Smooth muscle cell (in vitro differentiated cells): ENCODE measurements around the gene TP53I11. TPM values are rescaled to one million over a fixed set of nuclear protein-coding genes. Genes with fewer than 3 reads are reported as not detected.

Experiments used
- DNase-seq: peaks from one replicate; lab custom pipeline; 2025; ENCODE audit not compliant: unreplicated experiment; lab: John Stamatoyannopoulos, UW
- H2AFZ ChIP-seq: fragments of 200-600 bp; sonication (generic); 2 replicates; pipeline ENCODE4 v1.6.0; 2016; ENCODE audit warnings: antibody characterized with exemption, low read depth, mild to moderate bottlenecking
- H3F3A ChIP-seq: fragments of 200-600 bp; sonication (generic); 2 replicates; pipeline ENCODE4 v1.6.0; 2017; ENCODE audit warnings: antibody characterized with exemption, low read depth
- H3K27ac ChIP-seq: fragments of 200-600 bp; sonication (generic); 2 replicates; pipeline ENCODE4 v1.5.1; 2016; ENCODE audit warnings: low read depth, mild to moderate bottlenecking
- H3K27me3 ChIP-seq: fragments of 200-600 bp; sonication (generic); 2 replicates; pipeline ENCODE4 v1.6.1; 2016; ENCODE audit warnings: low read depth, mild to moderate bottlenecking
- H3K36me3 ChIP-seq: fragments of 200-600 bp; sonication (generic); 2 replicates; pipeline ENCODE4 v1.5.1; 2016; ENCODE audit warnings: low read depth
- H3K4me1 ChIP-seq: fragments of 200-600 bp; sonication (generic); 2 replicates; pipeline ENCODE4 v1.5.1; 2016; ENCODE audit warnings: low read depth
- H3K4me2 ChIP-seq: fragments of 200-600 bp; sonication (generic); 2 replicates; pipeline ENCODE4 v1.6.0; 2016; ENCODE audit warnings: mild to moderate bottlenecking
- H3K4me3 ChIP-seq: fragments of 200-600 bp; sonication (generic); 2 replicates; pipeline ENCODE4 v1.5.1; 2016; ENCODE audit warnings: mild to moderate bottlenecking
- H3K79me2 ChIP-seq: fragments of 200-600 bp; sonication (generic); 2 replicates; pipeline ENCODE4 v1.6.0; 2016; ENCODE audit warnings: low read depth, mild to moderate bottlenecking
- H3K9ac ChIP-seq: fragments of 200-600 bp; sonication (generic); 2 replicates; pipeline ENCODE4 v1.6.0; 2016; ENCODE audit warnings: low read depth
- H3K9me3 ChIP-seq: fragments of 200-600 bp; sonication (generic); replicated peaks from 2 replicates; pipeline ENCODE4 v1.5.1; 2016; ENCODE audit warnings: low read depth
- H4K20me1 ChIP-seq: fragments of 200-600 bp; sonication (generic); 2 replicates; pipeline ENCODE4 v1.6.0; 2016; ENCODE audit warnings: low read depth
- WGBS: methylation state at CpG from one replicate; pipeline ENCODE4 v1.1.7; 2016; ENCODE audit warnings: low lambda C conversion rate; 5-methylcytosine and 5-hydroxymethylcytosine counted together
- polyA plus RNA-seq: library from polyadenylated mRNA; unstranded; fragments of >200 nt; fragmentation: Nextera tagmentation; extraction: Ambion mirVana; gene quantifications from 2 replicates; pipeline ENCODE4 v1.2.1, GENCODE V29; 2016
- total RNA-seq: library from RNA; depleted of rRNA; stranded (reverse); fragments of >200 nt; gene quantifications from 2 replicates; pipeline ENCODE4 v1.2.3, GENCODE V29; 2014
- TF ChIP-seq, protein P1 (sequence below): fragments of 200-600 bp; sonication (generic); IDR thresholded peaks from 2 replicates; pipeline ENCODE4 v1.5.1; 2017; ENCODE audit warnings: borderline replicate concordance, mild to moderate bottlenecking, antibody characterized with exemption; ENCODE audit not compliant: insufficient read depth, poor library complexity, severe bottlenecking

The TP53I11 gene
- total and polyA plus RNA-seq, 2 experiments from 2014 or later: 14.2 to 61.2 TPM

DNA sequence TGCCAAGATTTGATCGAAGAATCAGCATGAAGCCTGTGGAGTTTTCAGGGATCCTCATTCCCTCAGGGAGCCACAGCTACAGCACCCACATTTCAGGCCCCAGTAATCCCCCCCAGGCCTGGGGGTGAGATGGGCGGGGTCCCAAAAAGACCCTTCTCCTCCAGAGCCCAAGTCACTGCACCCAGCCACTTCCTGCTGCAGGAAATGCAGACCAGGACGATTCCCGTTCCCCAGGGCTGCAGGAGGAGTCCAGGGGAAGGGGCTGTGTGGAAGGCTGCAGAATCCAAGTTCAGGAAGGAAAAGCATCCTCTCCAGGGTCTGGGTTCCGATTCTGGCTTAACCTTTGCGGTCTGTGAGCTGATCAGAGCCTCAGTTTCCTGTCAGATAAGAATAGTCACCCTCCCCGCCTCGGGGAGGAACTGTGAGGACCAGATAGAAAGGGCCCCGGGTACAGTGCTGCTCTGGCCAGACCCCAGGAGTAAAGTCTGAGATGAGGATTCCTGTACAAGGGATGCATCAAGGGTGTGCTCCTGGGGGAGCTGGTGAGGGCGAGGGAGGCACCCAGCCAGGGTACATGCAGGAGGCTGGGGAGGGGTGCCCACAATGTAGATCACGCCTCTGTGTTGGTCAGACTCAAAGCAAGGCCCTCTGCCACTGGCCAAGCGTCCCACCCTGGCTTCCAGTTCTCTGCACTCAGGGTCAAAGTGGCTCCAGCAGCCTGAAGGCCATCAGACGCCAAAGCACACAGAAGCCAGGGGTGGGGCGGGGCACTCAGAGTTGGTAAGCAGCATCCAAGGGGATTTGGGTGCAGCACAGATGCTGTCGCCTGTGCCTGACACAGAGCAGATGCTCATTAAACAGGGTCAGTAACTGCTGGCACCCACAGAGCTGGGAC is 30.1 kb upstream of the TP53I11 start:
- no peaks in the 10 kb centered on the region for H3K9me3 ChIP-seq
- H3K4me2 ChIP-seq: no peak overlapping the region
- H2AFZ ChIP-seq: no peak overlapping the region
- TF ChIP-seq, protein P1, sequence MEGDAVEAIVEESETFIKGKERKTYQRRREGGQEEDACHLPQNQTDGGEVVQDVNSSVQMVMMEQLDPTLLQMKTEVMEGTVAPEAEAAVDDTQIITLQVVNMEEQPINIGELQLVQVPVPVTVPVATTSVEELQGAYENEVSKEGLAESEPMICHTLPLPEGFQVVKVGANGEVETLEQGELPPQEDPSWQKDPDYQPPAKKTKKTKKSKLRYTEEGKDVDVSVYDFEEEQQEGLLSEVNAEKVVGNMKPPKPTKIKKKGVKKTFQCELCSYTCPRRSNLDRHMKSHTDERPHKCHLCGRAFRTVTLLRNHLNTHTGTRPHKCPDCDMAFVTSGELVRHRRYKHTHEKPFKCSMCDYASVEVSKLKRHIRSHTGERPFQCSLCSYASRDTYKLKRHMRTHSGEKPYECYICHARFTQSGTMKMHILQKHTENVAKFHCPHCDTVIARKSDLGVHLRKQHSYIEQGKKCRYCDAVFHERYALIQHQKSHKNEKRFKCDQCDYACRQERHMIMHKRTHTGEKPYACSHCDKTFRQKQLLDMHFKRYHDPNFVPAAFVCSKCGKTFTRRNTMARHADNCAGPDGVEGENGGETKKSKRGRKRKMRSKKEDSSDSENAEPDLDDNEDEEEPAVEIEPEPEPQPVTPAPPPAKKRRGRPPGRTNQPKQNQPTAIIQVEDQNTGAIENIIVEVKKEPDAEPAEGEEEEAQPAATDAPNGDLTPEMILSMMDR: no peak
- no peaks in the 10 kb centered on the region for H3K36me3 ChIP-seq
- peaks cover 19% of the 10 kb centered on the region for H3K4me1 ChIP-seq
- no peak for DNase-seq
- H3F3A ChIP-seq: no peaks in the 10 kb centered on the region
- no peak overlapping the region for H3K4me3 ChIP-seq
- WGBS: 80% methylated on average over 15 of the region's 15 CpGs
- no peak overlapping the region for H3K9ac ChIP-seq
- no peaks in the 10 kb centered on the region for H3K27me3 ChIP-seq
- H3K27ac ChIP-seq: no peak overlapping the region
- no peaks in the 10 kb centered on the region for H4K20me1 ChIP-seq
- no peaks in the 10 kb centered on the region for H3K79me2 ChIP-seq

DNA sequence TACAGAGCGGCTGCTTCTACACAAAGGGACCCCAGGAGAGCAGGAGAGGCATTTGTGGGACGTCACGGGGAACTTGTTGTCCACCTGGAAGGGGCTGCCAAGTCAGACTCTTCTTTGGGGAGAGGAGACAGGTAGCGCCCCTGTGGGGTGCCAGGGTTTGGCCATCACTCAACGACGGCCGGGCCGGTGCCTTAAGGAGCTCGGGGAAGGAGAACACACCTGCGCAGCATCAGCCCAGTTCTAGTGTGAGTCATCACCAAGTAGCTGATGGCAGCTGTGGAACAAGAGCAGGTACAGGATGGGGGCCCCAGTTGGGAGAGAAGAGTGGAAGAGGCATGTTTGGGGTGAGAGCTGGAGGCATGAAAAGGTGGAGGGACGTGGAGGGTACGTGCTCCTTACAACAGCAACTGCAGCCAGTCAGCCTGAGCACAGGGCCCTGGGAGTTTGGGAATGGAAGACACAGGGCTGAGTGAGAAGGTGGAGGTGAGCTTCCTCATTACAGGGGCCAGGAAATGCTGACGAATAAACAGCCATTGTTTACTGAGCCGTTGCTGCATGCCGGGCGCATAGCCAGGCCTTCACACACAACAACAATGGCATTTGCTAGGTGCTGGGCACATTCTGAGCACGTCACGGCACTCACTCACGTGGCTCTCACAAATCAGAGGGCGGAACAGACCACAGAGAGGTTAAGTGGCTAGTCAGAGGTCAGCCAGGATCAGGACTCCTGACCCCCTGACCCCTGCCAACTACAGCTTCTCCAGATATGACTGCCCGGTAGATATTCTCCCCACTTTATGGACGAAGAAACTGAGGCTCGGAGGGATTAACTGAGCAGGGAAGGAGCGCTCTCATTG is 29.1 kb upstream of the TP53I11 start:
- no peak overlapping the region for H3K9ac ChIP-seq
- no peaks in the 10 kb centered on the region for H4K20me1 ChIP-seq
- H3K4me3 ChIP-seq: no peak overlapping the region
- no peak overlapping the region for H3K27ac ChIP-seq
- no peak overlapping the region for H2AFZ ChIP-seq
- DNase-seq: no peak
- H3F3A ChIP-seq: no peaks in the 10 kb centered on the region
- H3K4me1 ChIP-seq: peaks cover 19% of the 10 kb centered on the region
- WGBS: 78% methylated on average over 24 of the region's 24 CpGs
- H3K27me3 ChIP-seq: no peaks in the 10 kb centered on the region
- no peaks in the 10 kb centered on the region for H3K36me3 ChIP-seq
- TF ChIP-seq, protein P1: no peak
- H3K4me2 ChIP-seq: no peak overlapping the region
- no peaks in the 10 kb centered on the region for H3K79me2 ChIP-seq
- H3K9me3 ChIP-seq: no peaks in the 10 kb centered on the region

DNA sequence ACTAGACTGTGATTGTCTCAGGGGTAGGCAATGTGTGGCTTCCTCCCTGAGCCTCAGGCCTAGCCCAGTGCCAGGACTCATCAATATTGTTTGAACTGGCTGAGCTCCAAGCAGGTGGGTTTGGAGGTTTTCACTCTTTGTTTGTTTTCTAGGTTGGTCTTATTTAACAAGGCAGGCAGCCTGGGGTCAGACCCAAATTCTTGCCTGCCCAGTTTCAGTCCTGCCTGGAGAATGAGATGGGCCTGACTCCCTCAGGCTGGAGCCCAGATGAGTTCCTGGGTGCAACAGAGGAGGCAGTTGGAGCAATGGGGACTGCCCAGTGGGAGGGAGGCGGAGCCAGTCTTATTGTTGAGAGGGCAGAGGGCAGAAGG is 28.3 kb upstream of the TP53I11 start:
- no peak for DNase-seq
- H3K4me2 ChIP-seq: no peak overlapping the region
- H3K9ac ChIP-seq: no peak overlapping the region
- TF ChIP-seq, protein P1: no peak
- H2AFZ ChIP-seq: no peak overlapping the region
- H3K4me3 ChIP-seq: no peak overlapping the region
- 100% methylated on average over 1 of the region's 1 CpG for WGBS
- no peaks in the 10 kb centered on the region for H3K36me3 ChIP-seq
- no peaks in the 10 kb centered on the region for H3K27me3 ChIP-seq
- H4K20me1 ChIP-seq: no peaks in the 10 kb centered on the region
- no peaks in the 10 kb centered on the region for H3K9me3 ChIP-seq
- no peaks in the 10 kb centered on the region for H3K79me2 ChIP-seq
- peaks cover 19% of the 10 kb centered on the region for H3K4me1 ChIP-seq
- H3F3A ChIP-seq: no peaks in the 10 kb centered on the region
- H3K27ac ChIP-seq: no peak overlapping the region
